UCSD-AML1 (cell line): ENCODE results near the gene MYO1A.
"Not testable (repeated sequence)": the region's sequence is repeated elsewhere in the genome, so short reads cannot be mapped to it uniquely, and the experiment has no call there.

Experiments
- DNase-seq: peaks from one replicate; lab custom pipeline; 2025; ENCODE audit not compliant: unreplicated experiment; lab: John Stamatoyannopoulos, UW

MYO1A gene

DNA sequence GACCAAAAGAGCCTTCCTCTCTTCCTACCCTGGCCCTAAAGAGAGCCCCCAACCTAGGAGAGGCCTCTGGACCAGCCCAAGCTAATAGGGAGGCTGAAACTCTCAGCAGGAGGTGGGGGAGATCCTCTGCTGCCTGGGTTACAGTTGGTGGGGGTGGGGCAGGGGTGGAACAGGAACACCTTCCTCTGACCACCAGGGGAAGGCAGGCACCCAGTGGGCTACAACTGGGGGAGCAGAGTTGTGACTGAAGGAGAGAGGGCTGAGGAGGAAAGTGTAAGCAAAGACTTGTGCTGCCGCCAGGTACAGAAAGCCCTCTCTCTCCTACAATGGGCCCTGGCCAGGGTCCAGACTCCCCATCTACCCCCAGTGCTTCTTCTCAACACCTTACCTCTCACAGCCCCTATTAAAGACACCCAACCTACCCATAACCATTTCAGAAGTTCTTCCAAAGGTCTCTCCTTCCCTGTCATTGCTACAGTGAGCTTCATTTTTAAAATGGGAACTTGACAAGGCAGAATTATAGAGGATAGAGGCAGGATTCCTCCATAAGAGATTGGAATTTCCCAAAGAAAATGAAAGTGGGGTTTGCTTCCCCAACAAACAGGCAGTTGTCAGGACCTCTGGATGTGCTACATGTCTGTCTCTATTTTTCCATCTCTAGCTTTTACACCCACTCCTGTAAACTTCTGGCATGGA is 1.4 kb downstream of the MYO1A start:
- no peak for DNase-seq

DNA sequence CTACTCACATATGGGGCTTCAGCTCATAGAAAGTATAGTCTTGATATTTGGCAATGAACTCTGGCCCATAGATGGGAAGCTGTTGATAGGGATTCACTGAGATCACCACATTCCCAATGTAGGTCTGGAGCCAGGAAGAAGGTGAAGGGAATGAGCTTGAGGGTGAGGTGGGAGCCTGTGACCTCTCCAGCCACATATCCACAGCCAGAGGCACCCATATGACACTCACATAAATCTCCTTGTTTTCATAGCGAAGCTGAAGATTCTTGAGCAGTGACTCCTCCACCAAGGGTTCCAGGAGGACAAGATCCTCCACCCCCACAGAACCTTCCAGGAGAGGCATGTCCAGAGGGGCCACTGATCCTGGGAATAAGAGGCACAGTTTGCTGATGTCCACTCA is 1.9 kb downstream of the MYO1A start:
- DNase-seq = no peak

DNA sequence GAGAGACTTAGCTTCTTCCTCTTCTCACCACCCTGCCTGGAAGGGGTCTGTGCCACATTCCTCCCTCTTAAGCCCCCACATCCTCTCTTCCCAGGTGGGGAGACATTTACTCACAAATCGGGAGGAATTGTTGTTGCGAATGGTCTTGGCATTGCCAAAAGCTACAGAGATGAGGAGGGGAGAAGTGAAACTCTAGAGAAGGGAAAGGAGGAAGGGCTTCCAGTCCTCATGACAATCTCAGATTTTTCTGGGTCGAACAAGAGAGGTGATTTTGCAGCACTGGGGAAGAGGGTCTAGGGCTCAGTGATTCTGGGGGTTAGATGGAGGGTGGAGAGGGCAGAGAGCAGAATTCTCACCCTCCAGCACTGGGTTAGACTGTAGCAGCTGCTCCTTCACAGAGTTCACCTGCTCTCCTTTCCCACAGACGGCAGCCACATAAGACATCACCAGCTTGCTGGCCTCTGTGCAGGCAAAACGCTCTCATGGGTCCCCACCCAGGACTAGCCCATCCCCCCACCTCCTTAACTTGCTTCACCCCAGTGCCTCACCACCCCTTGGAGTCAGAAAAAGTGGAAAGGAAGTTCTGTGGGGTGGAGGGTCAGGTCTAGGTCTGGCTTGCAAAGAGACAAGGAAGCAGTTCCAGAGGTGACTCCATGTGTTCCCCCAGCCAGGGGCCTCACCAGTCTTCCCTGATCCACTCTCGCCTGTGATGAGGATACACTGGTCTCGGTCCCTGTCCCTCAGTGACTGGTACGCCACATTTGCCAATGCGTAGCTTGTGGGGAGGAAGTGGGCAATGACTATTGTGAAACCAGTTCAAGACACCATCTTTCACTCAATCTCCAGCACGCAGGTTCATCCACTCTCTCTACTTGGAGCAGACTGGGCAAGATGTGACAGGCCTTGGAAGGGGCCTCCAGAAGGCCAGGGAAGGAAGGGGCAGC is 2.7 kb downstream of the MYO1A start:
- no peak for DNase-seq

GRCh38 chr12:57046086-57046791 is 3.7 kb downstream of the MYO1A start:
- no peak for DNase-seq

- no peak for DNase-seq
These were observed 5.0 kb downstream of the MYO1A start for GRCh38 chr12:57044889-57045288.

- no peak for DNase-seq
These were observed 5.5 kb downstream of the MYO1A start for GRCh38 chr12:57044468-57044867.

DNA sequence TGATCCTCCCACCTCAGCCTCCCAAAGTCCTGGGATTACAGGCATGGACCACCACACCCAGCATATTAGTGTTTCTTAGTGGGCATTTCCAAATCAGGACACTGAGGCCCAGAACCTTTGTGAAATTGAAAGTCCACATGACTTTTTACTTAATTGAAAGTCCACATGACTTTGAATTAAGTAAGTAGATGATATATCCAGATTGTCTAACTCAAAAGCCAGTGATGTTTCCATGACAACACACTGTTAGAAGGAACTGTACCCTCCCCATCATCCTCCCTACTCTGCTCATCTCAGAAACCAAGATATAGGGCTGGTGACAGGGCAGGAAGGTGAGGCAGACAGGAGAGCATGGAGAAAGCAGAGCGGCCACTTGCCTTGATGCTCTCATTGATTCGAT is 7.2 kb downstream of the MYO1A start:
- DNase-seq = no peak

- DNase-seq = no peak
These were observed 9.2 kb downstream of the MYO1A start for GRCh38 chr12:57040750-57041149.

- DNase-seq = no peak
These were observed 9.7 kb downstream of the MYO1A start for GRCh38 chr12:57040211-57040610.

GRCh38 chr12:57039016-57039798 is 10.7 kb downstream of the MYO1A start:
- no peak for DNase-seq

DNA sequence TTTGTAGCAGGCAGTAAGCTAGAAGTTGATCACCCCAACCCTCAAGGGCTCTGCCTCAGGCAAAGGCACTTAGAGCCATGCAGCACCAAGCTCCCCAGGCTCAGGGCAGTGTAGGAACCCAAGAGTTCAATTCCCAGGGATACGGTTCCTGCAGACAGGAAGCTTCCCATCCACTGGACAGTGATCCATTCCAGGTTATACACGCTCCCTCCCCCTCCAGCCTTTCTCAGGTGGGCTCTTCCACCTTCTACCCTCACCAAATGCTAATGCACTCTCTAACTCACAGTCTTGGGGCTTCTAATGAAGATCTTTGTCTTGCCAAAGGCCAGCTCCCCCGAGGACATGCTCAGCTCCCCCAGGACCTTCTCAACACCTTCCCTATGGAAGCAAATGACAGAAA is 12.7 kb downstream of the MYO1A start:
- DNase-seq = no peak

DNA sequence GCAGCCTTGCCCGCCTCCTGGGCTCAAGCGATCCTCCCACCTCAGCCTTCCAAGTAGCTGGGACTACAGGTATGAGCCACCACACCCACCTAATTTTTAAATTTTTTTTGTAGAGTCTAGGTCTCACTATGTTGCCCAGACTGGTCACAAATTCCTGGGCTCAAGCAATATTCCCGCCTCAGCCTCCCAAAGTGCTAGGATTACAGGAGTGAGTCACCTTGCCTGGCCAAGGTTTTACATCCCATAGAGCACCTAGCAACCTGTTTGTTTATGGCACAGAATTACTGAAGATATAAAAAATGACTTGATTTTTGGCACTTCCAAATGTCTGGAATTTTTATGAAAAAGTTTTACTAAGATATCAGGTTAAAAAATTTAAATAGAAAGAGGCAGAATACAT is 16.5 kb downstream of the MYO1A start:
- no peak for DNase-seq

GRCh38 chr12:57031789-57032188 is 18.1 kb downstream of the MYO1A start:
- no peak for DNase-seq

- peak; percentile 29 for DNase-seq
These were observed 18.7 kb downstream of the MYO1A start for GRCh38 chr12:57031138-57031725.

GRCh38 chr12:57029457-57029856 is 20.5 kb downstream of the MYO1A start:
- DNase-seq = no peak

- DNase-seq = no peak
These were observed 22.1 kb downstream of the MYO1A start for GRCh38 chr12:57027805-57028153.

DNA sequence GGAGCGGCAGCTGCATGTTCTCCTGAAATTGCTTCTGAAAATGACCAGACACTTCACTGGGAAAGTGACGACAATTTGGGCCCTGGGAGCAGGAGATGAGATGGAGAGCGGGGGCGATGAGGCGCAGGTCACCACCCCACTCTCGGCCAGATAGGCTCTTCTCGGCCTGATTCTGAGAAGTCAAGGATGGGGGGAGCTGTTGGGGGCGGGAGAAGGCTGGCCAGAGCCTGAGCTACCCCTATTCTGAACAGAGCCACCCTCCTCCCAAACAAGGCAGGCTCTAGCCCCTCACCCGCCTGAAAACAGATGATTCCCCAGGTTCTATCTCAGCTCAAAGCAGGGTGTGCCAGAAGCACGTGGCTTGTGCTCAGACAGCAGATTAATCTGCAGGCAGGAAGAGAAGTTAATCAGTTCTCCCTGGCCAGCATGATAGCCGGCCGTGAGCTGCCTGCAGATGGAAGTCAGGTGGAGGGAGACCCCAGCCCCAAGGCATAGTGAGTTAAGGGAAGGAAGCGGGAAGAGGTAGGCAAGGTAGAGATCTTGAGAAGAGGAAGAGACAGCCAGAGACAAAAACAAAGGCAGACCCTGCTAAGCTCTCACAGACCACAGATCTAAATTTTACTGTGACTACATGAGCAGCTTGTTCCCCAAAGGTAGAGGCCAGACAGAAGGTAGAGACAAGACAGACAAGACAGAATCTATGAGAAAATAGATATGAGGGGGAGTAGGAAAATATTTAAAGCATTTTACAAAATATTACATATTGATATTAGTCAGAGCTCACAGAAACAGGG is 22.7 kb downstream of the MYO1A start:
- DNase-seq = no peak

- no peak for DNase-seq
These were observed 24.7 kb downstream of the MYO1A start for GRCh38 chr12:57025196-57025595.

DNA sequence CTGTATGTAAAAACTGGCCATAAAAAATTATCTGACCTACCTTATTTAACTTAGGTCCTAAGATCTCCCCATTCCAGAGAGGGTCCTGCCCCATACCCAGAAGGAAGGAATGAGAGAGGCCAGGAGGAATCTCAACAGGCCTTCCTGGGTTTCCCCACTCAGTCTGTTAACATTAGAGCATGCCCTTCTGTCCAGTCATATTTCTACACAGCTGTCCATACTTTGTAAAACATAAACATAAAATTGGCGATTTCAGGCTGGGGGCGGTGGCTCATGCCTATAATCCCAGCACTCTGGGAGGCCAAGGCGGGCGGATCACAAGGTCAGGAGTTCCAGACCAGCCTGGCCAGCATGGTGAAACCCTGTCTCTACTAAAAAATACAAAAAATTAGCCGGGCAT is 27.6 kb downstream of the MYO1A start:
- DNase-seq = not testable (repeated sequence)
